ENCODE results near the gene MPP2. TPM values are rescaled to one million over a fixed set of nuclear protein-coding genes. Genes with fewer than 3 reads are reported as not detected.
"Not testable (repeated sequence)": the region's sequence is repeated elsewhere in the genome, so short reads cannot be mapped to it uniquely, and the experiment has no call there.

The MPP2 gene
- total RNA-seq, 1 donor: 0.72 TPM

- DNase-seq (ENCODE audit: insufficient read length, low spot score, missing footprints): no peak
- no peaks in the 10 kb centered on the region for H4K20me1 ChIP-seq (ENCODE audit: insufficient read depth, low read length)
- no peaks in the 10 kb centered on the region for H3K79me2 ChIP-seq (ENCODE audit: insufficient read depth, low read length)
- TF ChIP-seq, protein P1, sequence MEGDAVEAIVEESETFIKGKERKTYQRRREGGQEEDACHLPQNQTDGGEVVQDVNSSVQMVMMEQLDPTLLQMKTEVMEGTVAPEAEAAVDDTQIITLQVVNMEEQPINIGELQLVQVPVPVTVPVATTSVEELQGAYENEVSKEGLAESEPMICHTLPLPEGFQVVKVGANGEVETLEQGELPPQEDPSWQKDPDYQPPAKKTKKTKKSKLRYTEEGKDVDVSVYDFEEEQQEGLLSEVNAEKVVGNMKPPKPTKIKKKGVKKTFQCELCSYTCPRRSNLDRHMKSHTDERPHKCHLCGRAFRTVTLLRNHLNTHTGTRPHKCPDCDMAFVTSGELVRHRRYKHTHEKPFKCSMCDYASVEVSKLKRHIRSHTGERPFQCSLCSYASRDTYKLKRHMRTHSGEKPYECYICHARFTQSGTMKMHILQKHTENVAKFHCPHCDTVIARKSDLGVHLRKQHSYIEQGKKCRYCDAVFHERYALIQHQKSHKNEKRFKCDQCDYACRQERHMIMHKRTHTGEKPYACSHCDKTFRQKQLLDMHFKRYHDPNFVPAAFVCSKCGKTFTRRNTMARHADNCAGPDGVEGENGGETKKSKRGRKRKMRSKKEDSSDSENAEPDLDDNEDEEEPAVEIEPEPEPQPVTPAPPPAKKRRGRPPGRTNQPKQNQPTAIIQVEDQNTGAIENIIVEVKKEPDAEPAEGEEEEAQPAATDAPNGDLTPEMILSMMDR (IDR thresholded peaks at IDR 0.05; ENCODE audit: extremely low read depth, low read depth, low read length): no peak
- no peaks in the 10 kb centered on the region for H3K9me3 ChIP-seq (ENCODE audit: low read depth, low read length)
- H3K4me1 ChIP-seq (ENCODE audit: insufficient read depth, low read length): no peaks in the 10 kb centered on the region
- peaks cover 25% of the 10 kb centered on the region for H3K27me3 ChIP-seq (ENCODE audit: insufficient read depth, low read length)
- no peak overlapping the region for H3K27ac ChIP-seq (ENCODE audit: low read depth, low read length)
- no peak overlapping the region for H3K4me3 ChIP-seq (ENCODE audit: insufficient read depth, low read length)
- no peaks in the 10 kb centered on the region for H3K36me3 ChIP-seq (ENCODE audit: insufficient read depth, low read length)
- H2AFZ ChIP-seq (ENCODE audit: low read length): no peak overlapping the region
- H3K4me2 ChIP-seq (ENCODE audit: insufficient read depth, low read length): no peak overlapping the region
Measured at GRCh38 chr17:43873091-43873490, 34.2 kb downstream of the MPP2 start.

- Histone ChIP-seq H4K20me1 (ENCODE audit: insufficient read depth, low read length) (no peaks in the 10 kb centered on the region), H3K4me2 (ENCODE audit: insufficient read depth, low read length) (peak overlapping the region; percentile 76), H3K4me3 (ENCODE audit: insufficient read depth, low read length) (peak overlapping the region; percentile 64), H3K79me2 (ENCODE audit: insufficient read depth, low read length) (no peaks in the 10 kb centered on the region), H3K27me3 (ENCODE audit: insufficient read depth, low read length) (peaks cover 33% of the 10 kb centered on the region), H3K27ac (ENCODE audit: low read depth, low read length) (no peak overlapping the region), H3K4me1 (ENCODE audit: insufficient read depth, low read length) (no peaks in the 10 kb centered on the region), H3K9me3 (ENCODE audit: low read depth, low read length) (no peaks in the 10 kb centered on the region), H2AFZ (ENCODE audit: low read length) (peak overlapping the region; percentile 77), H3K36me3 (ENCODE audit: insufficient read depth, low read length) (no peaks in the 10 kb centered on the region)
- no peak for DNase-seq (ENCODE audit: insufficient read length, low spot score, missing footprints)
- TF ChIP-seq, protein P1 (IDR thresholded peaks at IDR 0.05; ENCODE audit: extremely low read depth, low read depth, low read length): no peak
Measured at GRCh38 chr17:43871946-43872690, 35.2 kb downstream of the MPP2 start.

GRCh38 chr17:43869031-43869430 lies 38.3 kb downstream of the MPP2 start:
- H3K9me3 ChIP-seq (ENCODE audit: low read depth, low read length); DNase-seq (ENCODE audit: insufficient read length, low spot score, missing footprints): not testable (repeated sequence)

GRCh38 chr17:43868226-43868994 lies 38.9 kb downstream of the MPP2 start:
- no peaks in the 10 kb centered on the region for H3K4me1 ChIP-seq (ENCODE audit: insufficient read depth, low read length)
- H3K79me2 ChIP-seq (ENCODE audit: insufficient read depth, low read length): no peaks in the 10 kb centered on the region
- no peak overlapping the region for H3K4me2 ChIP-seq (ENCODE audit: insufficient read depth, low read length)
- no peaks in the 10 kb centered on the region for H3K9me3 ChIP-seq (ENCODE audit: low read depth, low read length)
- no peak for DNase-seq (ENCODE audit: insufficient read length, low spot score, missing footprints)
- no peaks in the 10 kb centered on the region for H4K20me1 ChIP-seq (ENCODE audit: insufficient read depth, low read length)
- no peak overlapping the region for H3K4me3 ChIP-seq (ENCODE audit: insufficient read depth, low read length)
- TF ChIP-seq, protein P1 (IDR thresholded peaks at IDR 0.05; ENCODE audit: extremely low read depth, low read depth, low read length): no peak
- H3K27me3 ChIP-seq (ENCODE audit: insufficient read depth, low read length): peaks cover 45% of the 10 kb centered on the region
- no peak overlapping the region for H2AFZ ChIP-seq (ENCODE audit: low read length)
- H3K27ac ChIP-seq (ENCODE audit: low read depth, low read length): no peak overlapping the region
- no peaks in the 10 kb centered on the region for H3K36me3 ChIP-seq (ENCODE audit: insufficient read depth, low read length)

More at GRCh38 chr17:43869031-43869430, 38.3 kb downstream of the MPP2 start:
- not testable (repeated sequence) for H3K79me2 ChIP-seq (ENCODE audit: insufficient read depth, low read length); H4K20me1 ChIP-seq (ENCODE audit: insufficient read depth, low read length); H3K36me3 ChIP-seq (ENCODE audit: insufficient read depth, low read length); H3K4me1 ChIP-seq (ENCODE audit: insufficient read depth, low read length); H2AFZ ChIP-seq (ENCODE audit: low read length); H3K4me2 ChIP-seq (ENCODE audit: insufficient read depth, low read length); H3K4me3 ChIP-seq (ENCODE audit: insufficient read depth, low read length); H3K27ac ChIP-seq (ENCODE audit: low read depth, low read length)
- H3K27me3 ChIP-seq (ENCODE audit: insufficient read depth, low read length): peaks cover 39% of the 10 kb centered on the region
